HCT116 (cell line): ENCODE results near the gene LDLRAD4. TPM values are rescaled to one million over a fixed set of nuclear protein-coding genes. Genes with fewer than 3 reads are reported as not detected.

Source experiments
- ATAC-seq: fragments of 200-7000 bp; cut with Tn5 transposase; 2 replicates; pipeline ENCODE4 v1.9.1; 2020; ENCODE audit warnings: mild to moderate bottlenecking, moderate library complexity
- BruUV-seq: library from RNA; stranded (reverse); fragments of 400-500 nt; replicated peaks from 2 replicates; lab custom pipeline; 2021; lab: Mats Ljungman, UMichigan
- CTCF ChIA-PET: fragments of 300-600 bp; sonication (Branson Sonifier 250); formaldehyde crosslinking; loops from one replicate; lab custom pipeline; 2021; ENCODE audit warnings: antibody characterized with exemption; lab: Charles Lee
- POLR2A ChIA-PET: fragments of 300-600, 350-600 bp; sonication (Branson Sonifier 250); formaldehyde crosslinking; loops from one replicate; lab custom pipeline; 2021; ENCODE audit warnings: antibody characterized with exemption; lab: Charles Lee
- RAD21 ChIA-PET, 2 experiments: fragments of 300-600 bp; sonication (Branson Sonifier 250); formaldehyde crosslinking; loops; one replicate each; lab custom pipeline; 2023; ENCODE audit warnings: low total read pairs in 2 of 2; ENCODE audit not compliant: uncharacterized antibody in 2 of 2, unreplicated experiment in 2 of 2, low non-redundant PET in 1 of 2; lab: Charles Lee
- DNase-seq: peaks from one replicate; pipeline ENCODE4 v3.0.0-alpha.2; 2010; ENCODE audit warnings: low read depth, low spot score
- H2AFZ ChIP-seq: fragments of 200-600 bp; shearing (Covaris generic), sonication (generic); 2 replicates; pipeline ENCODE4 v1.6.1; 2017; ENCODE audit warnings: low read depth, mixed run types, mixed read lengths, antibody characterized with exemption, low read length; ENCODE audit not compliant: poor library complexity, severe bottlenecking
- H3K27ac ChIP-seq: 2 replicates; pipeline ENCODE4 v1.5.1; 2012; ENCODE audit warnings: low read depth, low read length
- H3K27me3 ChIP-seq: fragments of 200-600 bp; sonication (generic); 2 replicates; pipeline ENCODE4 v1.6.1; 2016; ENCODE audit warnings: mixed run types, low read length, mixed read lengths; ENCODE audit not compliant: insufficient read depth
- H3K36me3 ChIP-seq, 2 experiments: fragments of 200-500 bp in 1 of 2; fragments of 200-600 bp in 1 of 2; sonication (Bioruptor generic) in 1 of 2; sonication (generic) in 1 of 2; 2 replicates each; pipeline versions ENCODE4 v1.5.1 to v1.6.1; 2014 to 2016; ENCODE audit warnings: low read length in 2 of 2, inconsistent platforms in 1 of 2, mixed read lengths in 1 of 2, mixed run types in 1 of 2; ENCODE audit not compliant: insufficient read depth in 2 of 2, control insufficient read depth in 1 of 2
- H3K4me1 ChIP-seq, 2 experiments: fragments of 200-600 bp in 1 of 2; sonication (generic) in 1 of 2; 2 replicates each; pipeline versions ENCODE4 v1.5.1 to v1.6.1; 2012 to 2017; ENCODE audit warnings: low read length in 2 of 2, inconsistent platforms in 1 of 2, mild to moderate bottlenecking in 1 of 2, mixed read lengths in 1 of 2, mixed run types in 1 of 2, moderate library complexity in 1 of 2; ENCODE audit not compliant: insufficient read depth in 2 of 2, control insufficient read depth in 1 of 2
- H3K4me2 ChIP-seq: fragments of 200-600 bp; sonication (generic); 2 replicates; pipeline ENCODE4 v1.6.1; 2017; ENCODE audit warnings: mixed run types, low read length, mixed read lengths
- H3K4me3 ChIP-seq, 2 experiments: fragments of 200-600 bp in 1 of 2; sonication (generic) in 1 of 2; replicated peaks in 1 of 2; 2 replicates each; pipeline ENCODE4 v1.5.1; 2011 to 2016; ENCODE audit warnings: low read length in 2 of 2, control low read depth in 1 of 2, low read depth in 1 of 2, mild to moderate bottlenecking in 1 of 2, mixed read lengths in 1 of 2, mixed run types in 1 of 2
- H3K79me2 ChIP-seq: fragments of 200-600 bp; sonication (generic); 2 replicates; pipeline ENCODE4 v1.6.1; 2017; ENCODE audit warnings: mild to moderate bottlenecking, mixed run types, low read length, moderate library complexity, mixed read lengths; ENCODE audit not compliant: insufficient read depth
- H3K9ac ChIP-seq: fragments of 200-600 bp; sonication (generic); 2 replicates; pipeline ENCODE4 v1.6.1; 2016; ENCODE audit warnings: low read length, mixed read lengths
- H3K9me2 ChIP-seq: fragments of 200-600 bp; sonication (generic), shearing (Covaris generic); 2 replicates; pipeline ENCODE4 v1.6.1; 2017; ENCODE audit warnings: mixed run types, mild to moderate bottlenecking, moderate library complexity; ENCODE audit not compliant: insufficient read depth
- H3K9me3 ChIP-seq, 2 experiments: fragments of 200-500 bp in 1 of 2; fragments of 200-600 bp in 1 of 2; sonication (Bioruptor generic) in 1 of 2; sonication (generic) in 1 of 2; 2 replicates each; pipeline ENCODE4 v1.6.1; 2014 to 2017; ENCODE audit warnings: low read length in 2 of 2, mixed read lengths in 2 of 2, inconsistent platforms in 1 of 2, low read depth in 1 of 2, mild to moderate bottlenecking in 1 of 2, mixed run types in 1 of 2, moderate library complexity in 1 of 2; ENCODE audit not compliant: control insufficient read depth in 1 of 2, insufficient read depth in 1 of 2
- H4K20me1 ChIP-seq: fragments of 200-600 bp; sonication (generic), shearing (Covaris generic); 2 replicates; pipeline ENCODE4 v1.6.1; 2017; ENCODE audit warnings: mixed run types, mild to moderate bottlenecking, moderate library complexity; ENCODE audit not compliant: insufficient read depth
- CBX3 ChIP-seq: IDR thresholded peaks from 2 replicates; pipeline ENCODE4 v1.6.1; 2012; ENCODE audit warnings: low read depth
- CEBPB ChIP-seq: IDR thresholded peaks from 2 replicates; pipeline ENCODE4 v1.6.1; 2012; ENCODE audit warnings: low read depth
- EGR1 ChIP-seq: IDR thresholded peaks from 2 replicates; pipeline ENCODE4 v1.6.1; 2012; ENCODE audit warnings: low read depth
- EZH2phosphoT487 ChIP-seq: fragments of 200-600 bp; IDR thresholded peaks from 2 replicates; pipeline ENCODE4 v1.6.1; 2018; ENCODE audit warnings: antibody characterized with exemption, borderline replicate concordance
- FOSL1 ChIP-seq: IDR thresholded peaks from 2 replicates; pipeline ENCODE4 v1.6.1; 2012; ENCODE audit warnings: low read depth
- JUND ChIP-seq: IDR thresholded peaks from 2 replicates; pipeline ENCODE4 v1.6.1; 2012
- POLR2AphosphoS5 ChIP-seq: IDR thresholded peaks from 2 replicates; pipeline ENCODE4 v1.6.1; 2011; ENCODE audit warnings: mild to moderate bottlenecking, low read depth, low read length, moderate library complexity
- RAD21 ChIP-seq: IDR thresholded peaks from 2 replicates; pipeline ENCODE4 v1.6.1; 2012; ENCODE audit warnings: low read depth, mild to moderate bottlenecking
- SIN3A ChIP-seq: IDR thresholded peaks from 2 replicates; pipeline ENCODE4 v1.6.1; 2012; ENCODE audit warnings: low read depth
- SP1 ChIP-seq: IDR thresholded peaks from 2 replicates; pipeline ENCODE4 v1.6.1; 2012; ENCODE audit warnings: low read depth
- SRF ChIP-seq: IDR thresholded peaks from 2 replicates; pipeline ENCODE4 v1.6.1; 2012; ENCODE audit warnings: low read depth
- YY1 ChIP-seq: IDR thresholded peaks from 2 replicates; pipeline ENCODE4 v1.6.1; 2011; ENCODE audit warnings: low read length, low read depth, moderate library complexity, mild to moderate bottlenecking; ENCODE audit not compliant: insufficient replicate concordance; ENCODE audit errors: extremely low read depth
- intact Hi-C: fragments of 100-400 bp; cut with micrococcal nuclease; formaldehyde crosslinking; loops from 2 replicates; pipeline ENCODE4 v1.10.0; 2022
- total RNA-seq: library from RNA; stranded (reverse); gene quantifications from one replicate; pipeline ENCODE4 v1.2.1, GENCODE V29; 2021; ENCODE audit not compliant: unreplicated experiment
- TF ChIP-seq, protein P1 (sequence below): IDR thresholded peaks from 2 replicates; pipeline ENCODE4 v1.6.1; 2011; ENCODE audit warnings: mild to moderate bottlenecking, low read length, moderate library complexity; ENCODE audit not compliant: insufficient replicate concordance; ENCODE audit errors: extremely low read depth
- TF ChIP-seq, protein P2 (sequence below): IDR thresholded peaks from 2 replicates; pipeline ENCODE4 v1.6.1; 2012
- TF ChIP-seq, protein P3 (sequence below): IDR thresholded peaks from 2 replicates; pipeline ENCODE4 v1.6.1; 2012; ENCODE audit warnings: low read depth
- TF ChIP-seq, protein P4 (sequence below), 3 experiments: fragments of 200-600 bp in 1 of 3; sonication (generic) in 1 of 3; IDR thresholded peaks in 2 of 3; conservative IDR thresholded peaks in 1 of 3; 2 replicates each; pipeline ENCODE4 v1.5.1; 2012 to 2017; ENCODE audit warnings: low read depth in 2 of 3, low read length in 2 of 3, antibody characterized with exemption in 1 of 3, borderline replicate concordance in 1 of 3, control low read depth in 1 of 3, mild to moderate bottlenecking in 1 of 3, mixed read lengths in 1 of 3, mixed run types in 1 of 3, moderate library complexity in 1 of 3; ENCODE audit not compliant: insufficient read depth in 1 of 3

LDLRAD4 gene
- total RNA-seq, 1 experiment from 2014 or later, result 1.2 TPM

DNA sequence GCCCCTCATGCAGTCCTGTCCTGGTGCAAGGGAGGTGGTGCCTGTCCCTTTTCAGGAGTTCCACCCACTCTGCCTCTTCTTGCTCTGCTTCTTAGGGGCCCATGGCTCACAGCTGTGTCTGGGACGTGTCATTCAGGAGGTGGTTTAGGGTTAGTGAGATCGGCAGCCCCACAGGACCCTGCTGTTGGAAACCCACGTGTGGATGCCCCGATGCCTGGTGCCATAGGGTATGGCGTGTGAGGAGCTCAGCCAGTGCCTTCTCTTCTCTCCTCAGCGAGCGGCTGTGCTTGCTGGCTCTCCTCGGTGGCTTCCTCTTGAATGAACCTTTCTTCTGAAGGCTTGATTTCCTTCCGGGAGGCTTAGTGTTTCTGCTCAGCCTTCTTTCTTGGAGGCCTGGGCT is 55.2 kb downstream of the LDLRAD4 start:
- no peak overlapping the region for H3K4me3 ChIP-seq
- no peaks in the 10 kb centered on the region for H3K36me3 ChIP-seq
- H3K9me2 ChIP-seq, result no peaks in the 10 kb centered on the region
- no TSS peak for BruUV-seq
- H3K27me3 ChIP-seq, result no peaks in the 10 kb centered on the region
- DNase-seq, result no peak
- H3K4me2 ChIP-seq, result no peak overlapping the region
- no peaks in the 10 kb centered on the region for H3K4me1 ChIP-seq
- TF ChIP-seq YY1, result no peak
- no peak for TF ChIP-seq EZH2phosphoT487
- no peak for TF ChIP-seq POLR2AphosphoS5
- TF ChIP-seq SP1, result no peak
- TF ChIP-seq SRF, result no peak
- TF ChIP-seq, protein P1, sequence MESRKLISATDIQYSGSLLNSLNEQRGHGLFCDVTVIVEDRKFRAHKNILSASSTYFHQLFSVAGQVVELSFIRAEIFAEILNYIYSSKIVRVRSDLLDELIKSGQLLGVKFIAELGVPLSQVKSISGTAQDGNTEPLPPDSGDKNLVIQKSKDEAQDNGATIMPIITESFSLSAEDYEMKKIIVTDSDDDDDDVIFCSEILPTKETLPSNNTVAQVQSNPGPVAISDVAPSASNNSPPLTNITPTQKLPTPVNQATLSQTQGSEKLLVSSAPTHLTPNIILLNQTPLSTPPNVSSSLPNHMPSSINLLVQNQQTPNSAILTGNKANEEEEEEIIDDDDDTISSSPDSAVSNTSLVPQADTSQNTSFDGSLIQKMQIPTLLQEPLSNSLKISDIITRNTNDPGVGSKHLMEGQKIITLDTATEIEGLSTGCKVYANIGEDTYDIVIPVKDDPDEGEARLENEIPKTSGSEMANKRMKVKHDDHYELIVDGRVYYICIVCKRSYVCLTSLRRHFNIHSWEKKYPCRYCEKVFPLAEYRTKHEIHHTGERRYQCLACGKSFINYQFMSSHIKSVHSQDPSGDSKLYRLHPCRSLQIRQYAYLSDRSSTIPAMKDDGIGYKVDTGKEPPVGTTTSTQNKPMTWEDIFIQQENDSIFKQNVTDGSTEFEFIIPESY, result no peak
- TF ChIP-seq EGR1, result no peak
- TF ChIP-seq, protein P2, sequence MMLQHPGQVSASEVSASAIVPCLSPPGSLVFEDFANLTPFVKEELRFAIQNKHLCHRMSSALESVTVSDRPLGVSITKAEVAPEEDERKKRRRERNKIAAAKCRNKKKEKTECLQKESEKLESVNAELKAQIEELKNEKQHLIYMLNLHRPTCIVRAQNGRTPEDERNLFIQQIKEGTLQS, result no peak
- TF ChIP-seq JUND, result no peak
- TF ChIP-seq SIN3A, result no peak
- TF ChIP-seq, protein P3, sequence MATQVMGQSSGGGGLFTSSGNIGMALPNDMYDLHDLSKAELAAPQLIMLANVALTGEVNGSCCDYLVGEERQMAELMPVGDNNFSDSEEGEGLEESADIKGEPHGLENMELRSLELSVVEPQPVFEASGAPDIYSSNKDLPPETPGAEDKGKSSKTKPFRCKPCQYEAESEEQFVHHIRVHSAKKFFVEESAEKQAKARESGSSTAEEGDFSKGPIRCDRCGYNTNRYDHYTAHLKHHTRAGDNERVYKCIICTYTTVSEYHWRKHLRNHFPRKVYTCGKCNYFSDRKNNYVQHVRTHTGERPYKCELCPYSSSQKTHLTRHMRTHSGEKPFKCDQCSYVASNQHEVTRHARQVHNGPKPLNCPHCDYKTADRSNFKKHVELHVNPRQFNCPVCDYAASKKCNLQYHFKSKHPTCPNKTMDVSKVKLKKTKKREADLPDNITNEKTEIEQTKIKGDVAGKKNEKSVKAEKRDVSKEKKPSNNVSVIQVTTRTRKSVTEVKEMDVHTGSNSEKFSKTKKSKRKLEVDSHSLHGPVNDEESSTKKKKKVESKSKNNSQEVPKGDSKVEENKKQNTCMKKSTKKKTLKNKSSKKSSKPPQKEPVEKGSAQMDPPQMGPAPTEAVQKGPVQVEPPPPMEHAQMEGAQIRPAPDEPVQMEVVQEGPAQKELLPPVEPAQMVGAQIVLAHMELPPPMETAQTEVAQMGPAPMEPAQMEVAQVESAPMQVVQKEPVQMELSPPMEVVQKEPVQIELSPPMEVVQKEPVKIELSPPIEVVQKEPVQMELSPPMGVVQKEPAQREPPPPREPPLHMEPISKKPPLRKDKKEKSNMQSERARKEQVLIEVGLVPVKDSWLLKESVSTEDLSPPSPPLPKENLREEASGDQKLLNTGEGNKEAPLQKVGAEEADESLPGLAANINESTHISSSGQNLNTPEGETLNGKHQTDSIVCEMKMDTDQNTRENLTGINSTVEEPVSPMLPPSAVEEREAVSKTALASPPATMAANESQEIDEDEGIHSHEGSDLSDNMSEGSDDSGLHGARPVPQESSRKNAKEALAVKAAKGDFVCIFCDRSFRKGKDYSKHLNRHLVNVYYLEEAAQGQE, result no peak
- TF ChIP-seq, protein P4, sequence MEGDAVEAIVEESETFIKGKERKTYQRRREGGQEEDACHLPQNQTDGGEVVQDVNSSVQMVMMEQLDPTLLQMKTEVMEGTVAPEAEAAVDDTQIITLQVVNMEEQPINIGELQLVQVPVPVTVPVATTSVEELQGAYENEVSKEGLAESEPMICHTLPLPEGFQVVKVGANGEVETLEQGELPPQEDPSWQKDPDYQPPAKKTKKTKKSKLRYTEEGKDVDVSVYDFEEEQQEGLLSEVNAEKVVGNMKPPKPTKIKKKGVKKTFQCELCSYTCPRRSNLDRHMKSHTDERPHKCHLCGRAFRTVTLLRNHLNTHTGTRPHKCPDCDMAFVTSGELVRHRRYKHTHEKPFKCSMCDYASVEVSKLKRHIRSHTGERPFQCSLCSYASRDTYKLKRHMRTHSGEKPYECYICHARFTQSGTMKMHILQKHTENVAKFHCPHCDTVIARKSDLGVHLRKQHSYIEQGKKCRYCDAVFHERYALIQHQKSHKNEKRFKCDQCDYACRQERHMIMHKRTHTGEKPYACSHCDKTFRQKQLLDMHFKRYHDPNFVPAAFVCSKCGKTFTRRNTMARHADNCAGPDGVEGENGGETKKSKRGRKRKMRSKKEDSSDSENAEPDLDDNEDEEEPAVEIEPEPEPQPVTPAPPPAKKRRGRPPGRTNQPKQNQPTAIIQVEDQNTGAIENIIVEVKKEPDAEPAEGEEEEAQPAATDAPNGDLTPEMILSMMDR (IDR thresholded peaks at IDR 0.05 in 2 of 3, conservative IDR thresholded peaks at IDR 0.05 in 1 of 3; ENCODE audit: borderline replicate concordance in 1 of 3, insufficient read depth in 1 of 3, low read depth in 2 of 3, low read length in 2 of 3), result no peak
- TF ChIP-seq CEBPB, result no peak
- no peak for TF ChIP-seq RAD21
- TF ChIP-seq FOSL1, result no peak
- no peak for TF ChIP-seq CBX3
- POLR2A ChIA-PET, result no interaction called here
- intact Hi-C loops, result no loop called here
- H3K79me2 ChIP-seq, result no peaks in the 10 kb centered on the region
- no peaks in the 10 kb centered on the region for H3K9me3 ChIP-seq
- no peak for ATAC-seq
- CTCF ChIA-PET, result no interaction called here
- H2AFZ ChIP-seq, result no peak overlapping the region
- no peaks in the 10 kb centered on the region for H4K20me1 ChIP-seq
- RAD21 ChIA-PET, result no interaction called here
- H3K9ac ChIP-seq, result no peak overlapping the region
- H3K27ac ChIP-seq, result no peak overlapping the region
